SK-N-MC (cell line): ENCODE results near the gene HES6.

Experiments
- EZH2 ChIP-seq: fragments of 200-600 bp; sonication (generic); IDR thresholded peaks from one replicate; pipeline ENCODE4 v1.6.1; 2017; ENCODE audit warnings: antibody characterized with exemption
- POLR2AphosphoS5 ChIP-seq: IDR thresholded peaks from 2 replicates; pipeline ENCODE4 v1.6.1; 2012; ENCODE audit warnings: mild to moderate bottlenecking, low read depth, low read length, borderline replicate concordance

- no peak for TF ChIP-seq EZH2
- TF ChIP-seq POLR2AphosphoS5 = no peak
Observed at GRCh38 chr2:238284802-238285515, 45.1 kb upstream of the HES6 start.
